Putamen (tissue), 1 donor: ENCODE measurements around the gene CHMP6.

Experiments
- DNase-seq: peaks from one replicate; pipeline ENCODE4 v3.0.0-alpha.2; 2016; ENCODE audit warnings: low spot score

The CHMP6 gene

GRCh38 chr17:80956321-80957190 lies 35.1 kb upstream of the CHMP6 start:
- DNase-seq = no peak

DNA sequence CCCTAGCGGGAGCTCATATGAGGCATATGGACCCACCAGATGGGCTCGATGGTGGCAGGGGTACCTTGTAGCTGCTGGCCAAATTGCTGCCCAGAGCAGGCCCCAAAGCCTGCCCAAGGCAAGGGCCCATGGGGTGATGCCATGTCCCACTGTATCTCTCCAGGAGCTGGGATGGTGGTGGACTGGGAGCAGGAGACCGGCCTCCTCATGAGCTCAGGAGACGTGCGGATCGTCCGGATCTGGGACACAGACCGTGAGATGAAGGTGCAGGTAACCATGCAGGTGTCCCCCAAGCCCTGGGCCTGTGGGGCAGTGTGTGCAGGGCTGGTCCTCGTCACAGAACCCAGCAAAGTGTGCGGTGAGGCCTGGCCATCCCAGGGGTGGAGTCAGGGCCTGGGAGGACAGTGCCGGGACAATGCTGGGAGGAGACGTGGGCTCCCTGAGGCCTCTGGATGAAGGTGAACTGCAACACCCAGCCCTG lies 34.1 kb upstream of the CHMP6 start:
- DNase-seq = no peak

DNA sequence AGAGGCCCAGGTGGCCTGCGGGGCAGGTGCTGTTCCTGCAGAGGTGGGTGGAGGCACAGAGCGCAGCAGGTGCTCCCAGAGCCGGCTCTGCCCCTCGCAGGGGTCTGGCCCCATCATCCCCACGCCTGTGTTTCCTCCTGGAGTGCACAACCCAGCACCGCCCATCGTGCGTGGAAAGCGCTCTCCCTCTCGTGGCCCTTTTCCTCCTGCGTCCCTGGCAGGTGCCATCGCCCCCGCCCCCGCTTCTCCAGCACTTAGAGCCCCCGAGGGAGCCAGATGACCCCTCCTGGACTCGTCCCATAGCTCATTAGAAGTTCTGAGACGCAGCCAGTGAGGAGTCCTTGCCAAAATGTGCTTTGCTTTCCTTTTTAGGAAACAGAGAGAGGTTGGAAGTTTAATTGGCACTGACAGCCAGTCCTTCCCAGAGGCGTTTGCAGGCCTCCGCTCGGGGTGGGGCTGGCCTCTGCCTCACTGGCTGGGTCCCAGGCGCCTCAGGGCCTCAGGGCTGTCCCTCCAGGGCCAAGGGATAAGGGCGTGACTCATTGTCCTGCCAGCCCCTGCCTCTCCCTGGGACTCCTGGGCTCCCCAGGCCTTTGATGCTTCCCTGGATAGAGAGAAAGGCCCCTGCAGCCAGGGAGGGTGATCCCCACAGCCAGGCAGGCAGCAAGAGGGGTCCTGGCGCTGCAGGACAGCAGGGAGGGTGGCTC lies 32.2 kb upstream of the CHMP6 start:
- peak; percentile 48 for DNase-seq

- no peak for DNase-seq
These were observed 31.4 kb upstream of the CHMP6 start for GRCh38 chr17:80960037-80960796.

DNA sequence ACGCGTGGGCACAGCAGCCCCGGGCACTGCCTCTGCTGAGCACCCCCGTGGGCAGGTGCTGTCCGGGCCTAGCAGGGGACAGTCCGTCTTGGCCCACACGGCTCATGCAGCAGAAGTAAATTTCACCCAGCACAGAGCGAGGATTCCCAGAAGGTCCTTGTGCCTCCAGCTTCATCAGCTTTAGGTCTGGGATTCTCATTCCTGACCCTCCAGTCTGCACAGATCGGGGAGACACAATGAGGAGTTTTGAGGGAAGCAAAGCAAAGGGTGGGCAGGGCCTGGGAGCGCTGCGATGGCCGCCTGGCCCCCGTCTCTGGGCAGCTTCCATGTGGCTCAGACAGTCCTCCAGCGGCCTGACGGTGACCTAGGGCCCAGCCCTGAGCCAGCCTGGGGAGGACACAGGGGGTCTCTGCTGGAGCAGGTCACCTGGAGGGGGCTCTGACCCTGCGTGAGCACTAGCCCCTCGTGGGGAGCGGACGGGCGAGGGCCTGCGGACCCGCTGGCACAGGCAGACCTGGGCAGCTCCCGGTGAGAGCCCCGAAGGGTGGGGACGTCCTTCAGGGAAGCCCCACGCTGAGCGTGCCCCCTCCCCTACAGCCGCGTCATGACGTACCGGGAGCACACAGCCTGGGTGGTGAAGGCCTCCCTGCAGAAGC lies 30.7 kb upstream of the CHMP6 start:
- DNase-seq = no peak

- DNase-seq = no peak
These were observed 29.9 kb upstream of the CHMP6 start for GRCh38 chr17:80961541-80962330.

DNA sequence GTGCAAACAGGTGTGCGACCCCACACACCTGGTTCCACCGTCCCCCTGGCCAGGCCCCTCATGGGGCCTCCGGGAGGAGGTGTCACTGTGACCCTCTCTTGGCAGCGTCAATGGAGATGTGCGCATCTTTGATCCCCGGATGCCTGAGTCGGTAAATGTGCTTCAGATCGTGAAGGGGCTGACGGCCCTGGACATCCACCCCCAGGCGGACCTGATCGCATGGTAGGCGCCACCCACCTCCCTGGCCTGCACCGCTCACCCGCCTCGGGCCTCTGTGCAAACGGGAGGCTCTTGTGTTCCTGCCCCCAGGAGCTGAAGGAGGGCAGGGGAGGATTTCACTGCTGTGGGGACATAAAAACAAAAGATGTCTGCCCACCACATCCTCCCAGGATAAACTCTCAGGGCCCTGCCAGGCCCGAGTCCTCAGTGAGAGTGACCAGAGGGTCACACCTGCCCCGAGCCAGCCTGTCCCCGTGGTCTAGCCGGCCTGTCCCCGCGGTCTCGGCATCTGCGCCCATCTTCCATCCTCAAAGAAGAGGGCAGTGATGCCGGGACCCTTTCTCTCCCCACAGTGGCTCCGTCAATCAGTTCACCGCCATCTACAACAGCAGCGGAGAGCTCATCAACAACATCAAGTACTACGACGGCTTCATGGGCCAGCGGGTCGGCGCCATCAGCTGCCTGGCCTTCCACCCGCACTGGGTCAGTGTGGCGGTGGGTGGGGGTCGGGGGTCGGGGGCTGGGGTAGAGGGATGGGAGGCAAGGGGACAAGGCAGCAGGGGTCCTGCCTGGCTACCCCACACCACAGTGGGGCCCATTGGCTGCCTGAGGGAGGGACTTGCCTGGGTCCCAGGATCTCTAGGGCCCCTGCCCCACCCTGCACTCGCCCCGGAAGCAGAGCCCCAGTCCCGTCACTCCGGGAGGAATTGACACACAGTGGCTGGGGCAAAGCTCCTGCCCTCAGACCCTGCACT lies 29.0 kb upstream of the CHMP6 start:
- DNase-seq = no peak

DNA sequence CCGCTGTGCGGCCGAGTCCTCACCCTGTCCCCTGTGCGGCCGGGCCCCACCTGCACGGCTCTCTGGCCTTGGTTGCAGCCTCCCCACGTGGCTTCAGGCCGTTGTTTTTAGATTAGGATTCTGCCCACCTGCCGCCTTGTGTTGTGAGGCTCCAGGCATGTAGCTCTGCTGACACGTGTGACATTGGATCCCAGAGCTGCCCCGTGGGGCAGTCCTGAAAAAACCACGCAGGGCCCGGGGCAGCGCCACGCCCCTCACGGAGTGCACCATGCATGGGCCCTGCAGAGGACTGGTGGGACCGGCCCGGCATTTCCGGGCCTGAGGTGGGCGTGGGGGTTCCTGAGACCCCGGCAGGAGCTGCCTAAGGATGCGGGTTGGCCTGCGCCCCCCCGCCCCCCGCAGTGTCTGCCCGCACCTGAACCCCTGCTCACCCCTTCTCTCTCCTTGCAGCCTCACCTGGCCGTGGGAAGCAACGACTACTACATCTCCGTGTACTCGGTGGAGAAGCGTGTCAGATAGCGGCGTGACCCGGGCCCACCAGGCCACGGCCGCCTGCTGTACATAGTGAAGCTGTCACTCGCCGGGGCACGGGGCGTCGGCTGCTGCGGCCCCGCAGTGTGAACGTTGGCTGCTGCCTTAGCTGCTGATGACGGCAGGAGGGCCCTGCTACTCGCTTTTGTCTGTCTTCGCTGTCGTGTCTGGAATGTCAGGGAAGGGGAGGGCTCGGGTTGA lies 27.7 kb upstream of the CHMP6 start:
- no peak for DNase-seq

DNA sequence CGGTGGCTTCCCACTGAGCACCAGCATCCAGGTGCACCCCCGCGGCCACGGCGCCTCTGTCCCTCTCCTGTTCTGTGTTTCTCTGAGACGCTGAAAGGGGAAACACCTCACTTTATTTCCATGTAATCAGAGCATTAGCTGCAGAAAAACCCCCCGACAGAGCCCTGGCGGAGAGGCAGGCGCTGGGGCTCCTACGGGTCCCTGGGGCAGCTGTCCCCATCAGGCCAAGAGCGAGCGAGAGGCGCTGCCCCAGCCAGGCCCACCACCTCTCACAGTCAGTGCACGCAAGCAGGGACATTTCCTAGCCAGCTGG lies 27.1 kb upstream of the CHMP6 start:
- no peak for DNase-seq

DNA sequence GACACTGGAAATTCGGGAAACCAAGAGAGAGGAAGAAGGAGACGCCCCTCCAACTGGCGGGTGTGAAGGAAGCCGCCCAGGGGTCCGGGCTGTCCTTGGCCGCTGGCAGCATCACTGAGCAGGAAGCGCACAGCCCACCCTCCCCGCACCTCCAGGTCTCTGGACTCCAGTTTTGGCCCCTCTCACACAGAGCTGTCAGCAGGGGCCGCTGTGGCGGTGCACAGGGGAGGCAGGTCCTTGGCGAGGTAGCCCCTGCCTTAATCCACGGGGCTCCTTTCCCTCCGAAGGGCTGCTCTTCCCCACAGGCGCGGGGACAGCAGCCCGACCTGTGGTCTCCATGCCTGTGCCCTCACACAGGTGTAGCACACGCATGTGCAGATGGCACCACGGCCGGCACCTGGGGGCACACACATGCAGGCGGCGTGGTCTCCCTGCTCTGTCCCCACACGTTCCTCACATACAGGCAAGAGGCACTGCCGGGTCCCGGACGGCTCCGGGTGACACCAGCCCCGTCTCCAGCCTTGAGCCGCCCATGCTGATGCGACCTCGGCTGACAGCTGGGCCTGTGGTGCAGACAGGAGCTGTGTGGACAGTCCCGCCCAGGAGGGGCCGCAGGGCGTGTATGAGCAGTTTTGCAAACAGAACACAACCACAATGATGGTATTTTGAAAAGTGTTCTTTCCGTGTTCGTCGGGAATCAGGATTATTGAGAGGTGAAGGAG lies 26.6 kb upstream of the CHMP6 start:
- no peak for DNase-seq

DNA sequence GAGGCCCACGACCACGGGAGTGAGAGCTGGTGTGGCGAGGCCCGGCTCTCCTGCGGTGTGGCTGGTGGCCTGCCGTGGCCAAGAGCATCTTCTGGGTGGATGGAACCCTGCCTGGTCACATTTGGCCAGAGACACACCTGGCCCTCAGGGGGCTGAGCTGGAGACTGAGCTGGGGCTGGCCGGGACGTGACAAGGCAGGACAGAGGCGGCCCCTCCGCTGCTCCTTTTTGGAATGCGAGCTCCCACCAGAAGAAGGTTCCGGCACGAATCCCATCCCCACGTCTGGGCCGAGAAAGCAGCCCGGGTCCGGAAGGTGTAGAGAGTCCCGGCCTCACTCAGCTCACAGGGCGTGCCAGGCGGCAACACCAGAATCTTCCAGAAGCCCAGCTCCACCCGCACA lies 26.0 kb upstream of the CHMP6 start:
- no peak for DNase-seq

GRCh38 chr17:80967404-80967872 lies 24.2 kb upstream of the CHMP6 start:
- DNase-seq = no peak

- DNase-seq = peak; percentile 65
These were observed 23.0 kb upstream of the CHMP6 start for GRCh38 chr17:80968602-80969029.

DNA sequence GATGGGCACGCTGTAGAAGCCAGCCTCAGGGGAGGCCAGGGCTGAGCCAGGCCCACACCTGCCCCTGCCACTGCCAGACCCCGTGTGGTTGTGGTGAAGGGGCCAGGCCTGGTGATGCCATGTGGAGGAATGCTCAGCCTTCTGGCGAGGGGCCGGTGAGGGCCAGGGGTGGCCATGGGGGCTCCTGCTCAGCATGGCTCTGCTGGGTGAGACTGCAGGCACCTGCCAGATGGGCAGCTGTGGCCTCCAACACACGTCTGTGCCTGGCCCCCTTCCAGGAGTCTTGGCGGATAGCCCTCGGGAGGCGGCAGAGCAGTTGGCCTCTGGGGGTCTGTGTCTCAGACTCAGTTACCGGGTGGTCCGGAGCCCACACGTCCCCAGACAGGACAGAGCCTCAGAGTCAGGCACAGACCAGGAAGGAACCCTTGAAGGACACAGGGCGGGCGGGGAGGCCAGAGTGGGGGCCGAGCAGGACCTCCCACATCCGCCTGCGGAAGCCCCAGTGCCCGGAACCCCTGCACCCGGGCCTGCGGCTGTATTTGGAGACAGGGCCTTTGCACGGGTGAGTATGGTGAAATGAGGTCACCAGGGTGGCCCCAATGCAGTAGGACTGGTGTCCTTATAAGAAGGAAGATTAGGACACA lies 22.5 kb upstream of the CHMP6 start:
- no peak for DNase-seq

DNA sequence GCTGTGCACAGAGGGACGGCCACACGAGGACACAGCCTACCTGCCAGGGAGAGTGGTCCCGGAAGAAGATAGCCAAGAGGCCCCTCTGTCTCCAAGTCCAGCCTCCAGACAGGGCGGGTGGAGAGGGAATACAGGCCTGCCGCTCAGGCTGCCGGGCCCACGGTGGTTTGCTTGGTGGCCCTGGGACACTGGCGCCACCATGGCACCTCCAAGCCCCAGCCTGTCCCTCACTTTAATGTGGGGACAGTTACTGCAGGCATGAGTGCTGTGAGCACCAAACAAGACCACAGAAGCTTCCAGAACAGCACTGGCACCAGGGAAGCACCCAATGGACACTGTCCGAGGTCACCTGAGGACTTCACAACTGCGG lies 22.0 kb upstream of the CHMP6 start:
- DNase-seq = no peak

GRCh38 chr17:80970044-80970761 lies 21.4 kb upstream of the CHMP6 start:
- no peak for DNase-seq
